Islet precursor cell (in vitro differentiated cells): ENCODE measurements around the gene GAB1.

Source experiments
- DNase-seq: peaks from one replicate; pipeline ENCODE4 v3.0.0-alpha.2; 2018

GAB1 gene

DNA sequence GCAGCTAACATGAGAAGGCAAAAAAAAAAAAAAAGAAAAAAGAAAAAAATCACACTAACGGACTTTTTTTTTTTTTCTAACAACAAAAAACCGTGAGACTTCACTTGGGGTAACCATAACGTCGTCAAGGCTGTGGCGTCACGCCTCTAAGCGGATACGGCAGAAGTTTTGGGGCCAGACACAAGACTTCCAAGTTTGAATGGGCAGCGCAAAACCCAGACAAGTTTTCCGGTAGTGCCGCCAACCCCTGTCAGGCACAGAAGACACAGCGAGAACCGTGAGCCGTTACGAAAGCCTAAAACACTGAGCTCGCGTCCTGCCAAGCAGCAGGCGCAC, 176.3 kb downstream of the GAB1 start:
- no peak for DNase-seq

DNA sequence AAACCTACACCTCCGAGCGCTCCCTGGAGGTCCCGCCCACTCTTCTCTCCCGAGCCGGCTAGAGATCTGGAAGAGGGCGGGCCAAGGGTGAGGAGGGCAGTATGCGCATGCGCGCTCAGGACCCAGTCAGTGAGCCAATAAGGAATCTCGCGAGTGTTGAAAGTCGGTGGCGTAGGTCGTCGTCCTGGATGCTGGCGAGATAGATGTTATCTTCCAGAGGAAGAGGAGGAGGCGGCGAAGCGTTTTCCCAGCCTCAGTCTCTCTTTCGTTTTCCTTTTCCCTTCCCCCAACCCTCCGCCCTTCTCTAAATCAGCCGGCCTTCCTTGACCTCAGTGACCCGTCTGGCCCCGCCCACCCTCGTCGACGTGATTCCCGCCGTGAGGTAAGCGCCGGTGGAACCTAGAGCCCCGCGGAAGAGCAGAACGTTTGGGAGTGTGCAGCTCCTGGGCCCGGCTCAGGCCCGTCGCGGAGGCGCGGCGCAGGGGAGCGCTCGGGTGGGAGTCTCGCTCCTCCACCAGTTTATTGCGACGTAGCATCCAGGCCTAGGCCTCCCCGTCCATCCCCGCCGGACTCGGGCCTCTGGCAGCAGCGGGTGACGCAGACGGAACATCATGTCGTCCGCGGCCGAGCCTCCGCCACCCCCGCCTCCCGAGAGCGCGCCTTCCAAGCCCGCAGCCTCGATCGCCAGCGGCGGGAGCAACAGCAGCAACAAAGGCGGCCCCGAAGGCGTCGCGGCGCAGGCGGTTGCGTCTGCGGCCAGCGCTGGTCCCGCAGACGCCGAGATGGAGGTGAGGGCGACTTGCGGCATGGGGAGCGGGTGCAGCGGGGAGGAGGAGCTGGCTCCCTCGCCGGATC, 176.9 kb downstream of the GAB1 start, which contains the start of gene SMARCA5:
Gene SMARCA5, plus strand, starts transcription at position 389 of the 855 bp plus-strand sequence. Its CDS starts 223 bp downstream, at position 612.
- peak; percentile 99 for DNase-seq

DNA sequence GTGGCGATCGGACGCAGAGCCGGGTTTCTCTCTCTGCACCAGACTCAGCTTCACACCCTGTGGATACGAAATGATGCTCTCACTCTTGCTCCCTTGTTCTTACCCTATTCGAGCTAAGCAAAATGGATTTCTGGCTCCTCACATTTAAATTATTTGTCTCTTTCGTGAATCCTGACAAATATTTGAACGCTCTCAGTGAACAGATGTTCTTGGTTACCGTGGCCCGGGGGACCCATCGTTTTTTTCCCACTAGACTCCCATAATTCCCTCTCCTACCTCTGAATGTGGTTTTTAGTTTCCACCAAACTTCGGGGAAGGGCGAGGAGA, 177.5 kb downstream of the GAB1 start:
- DNase-seq: no peak

DNA sequence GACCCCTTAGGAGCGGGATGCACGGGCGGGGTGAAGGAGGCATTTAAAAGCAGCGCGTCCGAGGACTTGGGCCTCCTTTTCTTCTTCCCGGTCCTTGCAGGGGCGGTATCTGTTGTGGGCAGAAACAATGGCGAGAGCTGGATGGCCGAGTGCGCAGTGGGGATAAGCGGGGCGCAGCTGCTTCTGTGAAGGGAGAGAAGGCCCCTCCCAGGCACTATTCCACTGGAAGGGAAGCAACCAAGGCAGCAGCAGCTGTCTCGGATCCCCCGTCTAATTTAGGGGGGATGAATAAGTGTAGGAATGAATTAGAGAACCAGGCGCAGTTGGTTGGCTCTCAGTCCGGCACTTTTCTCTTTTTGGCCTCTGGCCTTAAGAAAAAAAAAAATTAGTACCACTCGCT, 177.8 kb downstream of the GAB1 start:
- DNase-seq: peak; percentile 75

DNA sequence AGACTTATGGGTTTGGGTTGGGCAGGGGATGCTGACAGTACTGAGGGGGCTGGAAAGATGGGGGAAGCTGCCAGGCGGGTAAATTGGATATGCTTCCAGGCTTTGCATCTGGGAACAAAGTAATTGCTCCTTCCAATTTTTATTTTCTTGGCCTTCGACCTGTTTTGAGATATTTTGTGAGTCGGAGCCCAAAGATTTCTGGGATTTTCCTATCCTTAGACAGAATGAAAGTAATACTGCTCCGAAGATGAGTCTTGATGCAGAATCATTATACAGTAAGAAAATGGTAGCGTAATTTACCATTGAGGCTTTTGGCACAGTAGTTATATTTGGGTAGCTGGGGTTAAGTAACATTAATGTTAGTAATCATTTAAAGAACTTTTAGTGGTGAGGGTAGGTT, 178.2 kb downstream of the GAB1 start:
- DNase-seq: no peak

DNA sequence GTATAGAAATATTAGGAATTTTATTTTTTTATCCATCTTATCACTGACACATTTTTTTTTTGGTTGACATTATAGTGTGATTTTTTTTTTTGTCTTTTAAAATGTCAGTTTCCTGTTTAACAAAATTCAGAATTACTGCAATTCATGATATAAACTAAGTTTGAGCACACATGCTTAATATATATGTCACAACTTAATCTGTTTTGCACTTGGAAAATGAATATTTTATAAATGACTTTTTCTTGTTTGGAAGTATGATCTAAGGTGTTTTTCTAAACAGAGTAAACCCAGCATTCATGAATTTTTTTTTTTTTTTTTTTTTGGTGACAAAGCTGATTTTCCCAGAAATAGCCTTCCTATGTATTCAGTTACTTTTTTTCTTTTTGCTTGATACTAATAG, 179.2 kb downstream of the GAB1 start:
- no peak for DNase-seq

DNA sequence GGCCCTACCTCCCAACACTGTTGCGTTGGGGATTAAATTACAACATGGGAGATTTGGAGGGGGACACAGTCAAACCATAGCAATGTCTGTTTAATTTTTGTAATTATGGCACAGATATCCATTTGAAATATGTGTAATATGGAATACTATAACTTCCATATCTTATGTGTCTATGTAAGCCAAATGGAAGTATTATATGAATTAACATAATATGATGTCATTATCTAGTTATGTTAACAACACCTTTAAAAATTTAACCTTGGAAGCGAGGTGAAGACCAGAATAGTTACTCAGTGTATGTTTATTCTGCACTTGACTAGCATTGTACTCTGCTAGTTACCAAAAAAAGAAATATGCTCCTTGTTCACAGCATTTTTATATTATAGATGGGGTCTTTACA, 181.1 kb downstream of the GAB1 start:
- DNase-seq: no peak
